ENCODE results near the gene TTC39B. TPM values are rescaled to one million over a fixed set of nuclear protein-coding genes. Genes with fewer than 3 reads are reported as not detected.
A peak's percentile ranks its signal among the peaks of the same experiment; 100 is the strongest.

TTC39B gene
- total and polyA plus RNA-seq, 11 donors: 0.42 to 5.9 (median 1.2) TPM

DNA sequence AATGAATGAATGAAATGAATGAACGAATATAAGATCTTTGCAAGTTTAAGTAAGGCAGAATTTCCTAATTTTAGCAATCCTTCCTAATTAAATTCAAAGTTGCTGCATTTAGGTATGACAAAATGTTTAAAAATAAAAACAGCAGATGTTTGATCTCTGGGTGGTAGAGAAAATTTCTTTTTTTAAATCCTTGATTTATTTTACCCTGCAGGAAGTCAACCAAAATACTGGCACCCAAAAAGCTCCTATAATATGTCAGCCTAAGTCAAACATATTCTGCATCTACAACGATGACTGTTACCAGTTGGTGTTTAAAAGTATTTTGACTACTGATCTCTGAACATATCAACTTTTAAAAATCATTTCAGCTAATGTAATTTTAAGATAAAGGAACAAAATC lies 58.4 kb downstream of the TTC39B start:
- no peak for TF ChIP-seq POLR2A (IDR thresholded peaks at IDR 0.05)
- TF ChIP-seq, protein P1, sequence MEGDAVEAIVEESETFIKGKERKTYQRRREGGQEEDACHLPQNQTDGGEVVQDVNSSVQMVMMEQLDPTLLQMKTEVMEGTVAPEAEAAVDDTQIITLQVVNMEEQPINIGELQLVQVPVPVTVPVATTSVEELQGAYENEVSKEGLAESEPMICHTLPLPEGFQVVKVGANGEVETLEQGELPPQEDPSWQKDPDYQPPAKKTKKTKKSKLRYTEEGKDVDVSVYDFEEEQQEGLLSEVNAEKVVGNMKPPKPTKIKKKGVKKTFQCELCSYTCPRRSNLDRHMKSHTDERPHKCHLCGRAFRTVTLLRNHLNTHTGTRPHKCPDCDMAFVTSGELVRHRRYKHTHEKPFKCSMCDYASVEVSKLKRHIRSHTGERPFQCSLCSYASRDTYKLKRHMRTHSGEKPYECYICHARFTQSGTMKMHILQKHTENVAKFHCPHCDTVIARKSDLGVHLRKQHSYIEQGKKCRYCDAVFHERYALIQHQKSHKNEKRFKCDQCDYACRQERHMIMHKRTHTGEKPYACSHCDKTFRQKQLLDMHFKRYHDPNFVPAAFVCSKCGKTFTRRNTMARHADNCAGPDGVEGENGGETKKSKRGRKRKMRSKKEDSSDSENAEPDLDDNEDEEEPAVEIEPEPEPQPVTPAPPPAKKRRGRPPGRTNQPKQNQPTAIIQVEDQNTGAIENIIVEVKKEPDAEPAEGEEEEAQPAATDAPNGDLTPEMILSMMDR (IDR thresholded peaks at IDR 0.05): no peak
- ATAC-seq (no peak), DNase-seq (no peak)
- 66 to 76% (median 69%) methylated on average over 2 of the region's 2 CpGs for WGBS, 4 donors
- Histone ChIP-seq H3K4me1 (peaks cover 0 to 21% (median 11%) of the 10 kb centered on the region in 12 donors), H3K27ac (peak overlapping the region in 3 of 12 donors; percentile 2 to 44 (median 23)), H3K27me3 (no peaks in the 10 kb centered on the region), H3K36me3 (no peaks in the 10 kb centered on the region), H3K4me3 (no peak overlapping the region), H3K9me3 (no peaks in the 10 kb centered on the region)
- intact Hi-C loops (cut with DNase I): no loop called here

DNA sequence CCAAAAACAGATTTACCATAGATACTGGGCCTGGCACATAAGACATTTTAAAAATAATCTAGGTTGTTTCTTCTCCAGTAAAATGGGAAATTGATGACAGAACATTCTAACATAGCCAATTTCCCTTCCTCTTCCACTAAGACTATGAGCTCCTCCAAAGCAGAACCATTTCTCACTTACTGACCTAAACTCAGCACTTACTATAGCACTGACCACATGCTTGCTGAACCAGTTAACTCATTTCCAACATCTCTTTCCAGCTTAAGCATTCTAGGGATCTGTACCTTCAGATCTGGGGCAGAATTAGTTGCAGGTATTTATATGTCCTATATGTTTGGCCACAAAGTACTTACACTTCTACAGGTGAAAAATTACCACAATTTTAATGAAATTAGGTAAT lies 58.9 kb downstream of the TTC39B start:
- Histone ChIP-seq H3K4me3 (no peak overlapping the region), H3K27ac (peak overlapping the region in 1 of 12 donors; percentile 17), H3K27me3 (no peaks in the 10 kb centered on the region), H3K4me1 (peaks cover 0 to 25% (median 11%) of the 10 kb centered on the region in 12 donors), H3K9me3 (no peaks in the 10 kb centered on the region), H3K36me3 (no peaks in the 10 kb centered on the region)
- TF ChIP-seq, protein P1 (IDR thresholded peaks at IDR 0.05): no peak
- TF ChIP-seq POLR2A (IDR thresholded peaks at IDR 0.05): no peak
- ATAC-seq (no peak), DNase-seq (no peak)
- intact Hi-C loops (cut with DNase I): no loop called here

DNA sequence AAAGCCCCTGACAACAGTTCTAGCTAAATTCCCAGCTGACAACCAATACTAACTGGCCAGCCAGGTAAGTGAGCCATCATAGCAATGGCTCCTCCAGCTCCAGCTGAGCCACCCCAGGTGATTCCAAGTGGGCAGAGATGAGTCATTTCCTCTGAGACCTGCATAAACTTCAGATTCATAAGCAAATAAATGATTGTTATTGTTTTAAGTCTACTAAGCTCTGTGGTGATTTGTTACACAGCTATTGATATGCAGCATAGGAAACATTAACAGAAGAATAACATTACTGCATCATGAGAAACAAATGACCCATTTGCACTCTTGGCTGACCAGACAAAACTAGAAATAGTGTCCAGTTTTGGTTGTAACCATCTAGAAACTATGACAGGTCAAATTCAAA lies 60.3 kb downstream of the TTC39B start:
- intact Hi-C loops (cut with DNase I): no loop called here

DNA sequence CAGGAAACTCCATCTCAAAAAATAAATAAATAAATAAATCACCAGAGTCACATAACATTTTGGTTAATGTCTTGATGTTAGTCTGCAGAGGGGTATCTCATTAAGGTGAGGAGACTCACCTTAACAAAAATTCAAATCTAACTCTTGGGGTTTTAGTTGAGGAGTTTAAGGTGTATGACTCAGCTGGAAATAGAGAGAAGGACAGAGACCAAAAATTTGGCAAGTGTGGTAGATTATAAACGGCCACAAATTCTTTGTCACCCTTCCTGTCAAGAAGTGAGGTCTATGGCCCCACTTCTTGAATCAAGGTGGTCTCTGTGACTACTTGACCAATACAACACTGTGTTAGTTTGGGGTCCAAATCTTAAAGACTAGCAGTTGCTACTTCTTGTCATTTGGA lies 60.8 kb downstream of the TTC39B start:
- no peak for TF ChIP-seq POLR2A (IDR thresholded peaks at IDR 0.05)
- TF ChIP-seq, protein P1 (IDR thresholded peaks at IDR 0.05): no peak
- DNase-seq (no peak), ATAC-seq (no peak)
- Histone ChIP-seq H3K36me3 (no peaks in the 10 kb centered on the region), H3K4me3 (no peak overlapping the region), H3K27ac (no peak overlapping the region), H3K27me3 (no peaks in the 10 kb centered on the region), H3K9me3 (no peaks in the 10 kb centered on the region), H3K4me1 (peaks cover 0 to 26% (median 11%) of the 10 kb centered on the region in 12 donors)
- 63 to 76% (median 69%) methylated on average over 1 of the region's 1 CpG for WGBS, 4 donors
- intact Hi-C loops (cut with DNase I): no loop called here

More for the DNA sequence above, 60.3 kb downstream of the TTC39B start:
- TF ChIP-seq, protein P1 (IDR thresholded peaks at IDR 0.05): no peak
- TF ChIP-seq POLR2A (IDR thresholded peaks at IDR 0.05): no peak
- H3K36me3 ChIP-seq: no peaks in the 10 kb centered on the region
- ATAC-seq: no peak
- H3K27me3 ChIP-seq: no peaks in the 10 kb centered on the region
- no peak overlapping the region for H3K27ac ChIP-seq
- H3K9me3 ChIP-seq: no peaks in the 10 kb centered on the region
- no peak for DNase-seq
- peaks cover 0 to 26% (median 11%) of the 10 kb centered on the region in 12 donors for H3K4me1 ChIP-seq
- H3K4me3 ChIP-seq: no peak overlapping the region

Measured in heart left ventricle (tissue), 16 donors.